B cell (primary cell): ENCODE measurements around the gene NAXD. TPM values are rescaled to one million over a fixed set of nuclear protein-coding genes. Genes with fewer than 3 reads are reported as not detected.
"Not testable (repeated sequence)": the region's sequence is repeated elsewhere in the genome, so short reads cannot be mapped to it uniquely, and the experiment has no call there.

Experiments
- ATAC-seq: fragments of 200-7000 bp; cut with Tn5 transposase; one replicate; pipeline ENCODE4 v1.10.0; 2021; ENCODE audit warnings: low read depth, mild to moderate bottlenecking, moderate number of reproducible peaks, moderate library complexity
- CTCF ChIA-PET: fragments of 350-600 bp; sonication (Branson Sonifier 250); formaldehyde crosslinking; loops from one replicate; lab custom pipeline; 2021; ENCODE audit warnings: antibody characterized with exemption, inconsistent platforms; lab: Charles Lee
- POLR2A ChIA-PET: fragments of 350-600 bp; sonication (Branson Sonifier 250); formaldehyde crosslinking; loops from one replicate; lab custom pipeline; 2021; ENCODE audit warnings: antibody characterized with exemption; lab: Charles Lee
- DNase-seq: peaks from one replicate; pipeline ENCODE4 v3.0.0; 2013
- H2AFZ ChIP-seq: 2 replicates; pipeline ENCODE4 v1.6.1; 2012; ENCODE audit warnings: mild to moderate bottlenecking, low read depth, low read length; ENCODE audit not compliant: insufficient read depth, poor library complexity, severe bottlenecking
- H3K27ac ChIP-seq, 2 donors: 1 replicate in 1 of 2; 2 replicates in 1 of 2; pipeline ENCODE4 v1.5.1; 2012 to 2013; ENCODE audit warnings: low read length in 2 of 2, mild to moderate bottlenecking in 2 of 2, moderate library complexity in 1 of 2
- H3K27me3 ChIP-seq, 4 experiments: fragments of 200-600 bp in 1 of 4; sonication (generic) in 1 of 4; replicated peaks in 1 of 4; 1 replicate in 2 of 4; 2 replicates in 2 of 4; pipeline versions ENCODE4 v1.6.1 to v1.7.0; 2013 to 2016; ENCODE audit warnings: low read length in 3 of 4, mild to moderate bottlenecking in 2 of 4, mixed read lengths in 1 of 4, moderate library complexity in 1 of 4; ENCODE audit not compliant: insufficient read depth in 4 of 4, control insufficient read depth in 3 of 4; ENCODE audit errors: control extremely low read depth in 1 of 4
- H3K36me3 ChIP-seq, 2 experiments: replicated peaks in 1 of 2; 1 replicate in 1 of 2; 2 replicates in 1 of 2; pipeline versions ENCODE4 v1.6.1 to v1.7.1; 2013; ENCODE audit warnings: low read length in 1 of 2; ENCODE audit not compliant: insufficient read depth in 2 of 2, control insufficient read depth in 1 of 2; ENCODE audit errors: control extremely low read depth in 1 of 2, extremely low read depth in 1 of 2
- H3K4me1 ChIP-seq, 2 donors: fragments of 200-600 bp in 1 of 2; sonication (generic) in 1 of 2; 1 replicate in 1 of 2; 2 replicates in 1 of 2; pipeline versions ENCODE4 v1.5.1 to v1.6.1; 2013 to 2017; ENCODE audit warnings: low read length in 2 of 2; ENCODE audit not compliant: control insufficient read depth in 2 of 2, insufficient read depth in 2 of 2
- H3K4me2 ChIP-seq: replicated peaks from 2 replicates; pipeline ENCODE3; 2012; ENCODE audit warnings: mild to moderate bottlenecking, low read depth, low read length; ENCODE audit not compliant: poor library complexity, severe bottlenecking
- H3K4me3 ChIP-seq, 5 experiments: fragments of 200-600 bp in 1 of 5; sonication (generic) in 1 of 5; 1 replicate in 3 of 5; 2 replicates in 2 of 5; pipeline versions ENCODE4 v1.5.1 to v1.7.0; 2011 to 2016; ENCODE audit warnings: low read length in 4 of 5, mild to moderate bottlenecking in 4 of 5, low read depth in 2 of 5, control low read depth in 1 of 5, moderate library complexity in 1 of 5; ENCODE audit not compliant: insufficient read depth in 1 of 5; ENCODE audit errors: control extremely low read depth in 1 of 5, extremely low read depth in 1 of 5
- H3K79me2 ChIP-seq: fragments of 200-600 bp; sonication (generic); one replicate; pipeline ENCODE4 v1.6.0; 2016; ENCODE audit warnings: low read length; ENCODE audit not compliant: control insufficient read depth, insufficient read depth
- H3K9ac ChIP-seq: fragments of 200-600 bp; sonication (generic); 2 replicates; pipeline ENCODE4 v1.6.1; 2017; ENCODE audit warnings: mild to moderate bottlenecking, low read length, moderate library complexity
- H3K9me3 ChIP-seq, 3 donors: one replicate each; pipeline versions ENCODE4 v1.6.1 to v1.7.1; 2013; ENCODE audit warnings: low read length in 2 of 3; ENCODE audit not compliant: control insufficient read depth in 2 of 3, insufficient read depth in 1 of 3; ENCODE audit errors: control extremely low read depth in 1 of 3
- H4K20me1 ChIP-seq: 2 replicates; pipeline ENCODE4 v1.6.0; 2012; ENCODE audit warnings: mild to moderate bottlenecking, low read length; ENCODE audit not compliant: insufficient read depth, control insufficient read depth, poor library complexity, severe bottlenecking
- H3K27ac Mint-ChIP-seq: one replicate; pipeline ENCODE4 v1.8.0; 2021; ENCODE audit warnings: mixed read lengths
- H3K27me3 Mint-ChIP-seq: one replicate; pipeline ENCODE4 v1.8.0; 2021; ENCODE audit warnings: mixed read lengths
- H3K4me1 Mint-ChIP-seq: one replicate; pipeline ENCODE4 v1.8.0; 2021; ENCODE audit warnings: mixed read lengths
- H3K4me3 Mint-ChIP-seq: one replicate; pipeline ENCODE4 v1.8.0; 2021; ENCODE audit warnings: mixed read lengths
- H3K9me3 Mint-ChIP-seq: one replicate; pipeline ENCODE4 v1.8.0; 2022; ENCODE audit warnings: mixed read lengths; ENCODE audit not compliant: insufficient read depth
- CTCF ChIP-seq: fragments of 200-600 bp; IDR thresholded peaks from one replicate; pipeline ENCODE4 v1.8.0; 2022; ENCODE audit warnings: antibody characterized with exemption, mild to moderate bottlenecking
- EZH2 ChIP-seq: IDR thresholded peaks from 2 replicates; pipeline ENCODE4 v1.6.1; 2012; ENCODE audit warnings: borderline replicate concordance, low read depth, mild to moderate bottlenecking, moderate library complexity, low read length; ENCODE audit not compliant: insufficient read depth, poor library complexity, severe bottlenecking
- WGBS: methylation state at CpG from one replicate; pipeline ENCODE4 v1.1.5; 2013; ENCODE audit warnings: missing lambda C conversion rate; ENCODE audit not compliant: insufficient coverage; 5-methylcytosine and 5-hydroxymethylcytosine counted together
- intact Hi-C: fragments of 100-400 bp; cut with micrococcal nuclease; formaldehyde crosslinking; loops from one replicate; pipeline ENCODE4 v1.10.0; 2022
- polyA plus RNA-seq: library from polyadenylated mRNA; depleted of rRNA; stranded (reverse); fragments of >200 nt; gene quantifications from 2 replicates; pipeline ENCODE4 v1.2.3, GENCODE V29; 2012
- total RNA-seq, 2 donors: library from RNA; stranded (reverse); fragments of 120-200 nt in 1 of 2; gene quantifications; 1 replicate in 1 of 2; 2 replicates in 1 of 2; pipeline versions ENCODE4 v1.2.3 to v1.2.4, GENCODE V29; 2013 to 2022

NAXD gene
- total and polyA plus RNA-seq, 2 donors (not counting 1 experiment from before 2014, with no cell fraction given): 28.4 to 33.3 TPM

- no peaks in the 10 kb centered on the region for H3K27me3 ChIP-seq
- 100% methylated on average over 2 of the region's 9 CpGs for WGBS
- intact Hi-C loops: no loop called here
- H3K36me3 ChIP-seq: peaks cover 0 to 32% of the 10 kb centered on the region in 2 experiments
- H3K4me3 ChIP-seq: no peak overlapping the region
- Mint-ChIP-seq H3K9me3 (peaks cover 2% of the 10 kb centered on the region), H3K27me3 (no peaks in the 10 kb centered on the region), H3K4me1 (peaks cover 60% of the 10 kb centered on the region), H3K27ac (no peak overlapping the region), H3K4me3 (no peak overlapping the region)
- H3K9me3 ChIP-seq: peaks cover 0 to 5% (median 0%) of the 10 kb centered on the region in 3 donors
- no peak for TF ChIP-seq EZH2
- TF ChIP-seq CTCF: no peak
- H4K20me1 ChIP-seq: no peaks in the 10 kb centered on the region
- peaks cover 27 to 31% of the 10 kb centered on the region in 2 donors for H3K4me1 ChIP-seq
- ATAC-seq (no peak), DNase-seq (no peak)
- H3K27ac ChIP-seq: no peak overlapping the region
- POLR2A ChIA-PET: no interaction called here
- CTCF ChIA-PET: no interaction called here
- H2AFZ ChIP-seq: no peak overlapping the region
- peaks cover 34% of the 10 kb centered on the region for H3K79me2 ChIP-seq
- H3K4me2 ChIP-seq: no peak overlapping the region
- no peak overlapping the region for H3K9ac ChIP-seq
Measured at GRCh38 chr13:110669036-110669435, 53.7 kb downstream of the NAXD start.

GRCh38 chr13:110669814-110670213 lies 54.5 kb downstream of the NAXD start:
- H3K27me3 ChIP-seq, H3K9me3 Mint-ChIP-seq, H3K27ac ChIP-seq, DNase-seq, H3K27ac Mint-ChIP-seq, ATAC-seq, H2AFZ ChIP-seq, CTCF ChIA-PET, POLR2A ChIA-PET, H3K27me3 Mint-ChIP-seq, H3K4me2 ChIP-seq, H3K9me3 ChIP-seq, H4K20me1 ChIP-seq, H3K4me3 Mint-ChIP-seq, H3K4me3 ChIP-seq, H3K9ac ChIP-seq, intact Hi-C loops: not testable (repeated sequence)
- Histone ChIP-seq H3K4me1 (peaks cover 25 to 28% of the 10 kb centered on the region in 2 donors), H3K79me2 (peaks cover 34% of the 10 kb centered on the region), H3K36me3 (peaks cover 0 to 25% of the 10 kb centered on the region in 2 experiments)
- 97% methylated on average over 11 of the region's 11 CpGs for WGBS
- H3K4me1 Mint-ChIP-seq: peaks cover 61% of the 10 kb centered on the region
